ENCODE measurements around the gene VPS13D.

VPS13D gene

GRCh38 chr1:12501661-12502060, 271.8 kb downstream of the VPS13D start:
- peak; percentile 22 for DNase-seq
- in situ Hi-C loops (cut with HindIII; ENCODE audit: low pct_ligation_motif_present, low pct_unique_long_range_greater_than_20kb, low sequenced_read_pairs): no loop called here

- in situ Hi-C loops (cut with HindIII; ENCODE audit: low pct_ligation_motif_present, low pct_unique_long_range_greater_than_20kb, low sequenced_read_pairs): no loop called here
- no peak for DNase-seq
These were observed 272.7 kb downstream of the VPS13D start for GRCh38 chr1:12502336-12503109.

GRCh38 chr1:12503709-12504108, 273.9 kb downstream of the VPS13D start:
- in situ Hi-C loops (cut with HindIII; ENCODE audit: low pct_ligation_motif_present, low pct_unique_long_range_greater_than_20kb, low sequenced_read_pairs): no loop called here
- DNase-seq: no peak

- in situ Hi-C loops (cut with HindIII; ENCODE audit: low pct_ligation_motif_present, low pct_unique_long_range_greater_than_20kb, low sequenced_read_pairs): no loop called here
- DNase-seq: no peak
These were observed 274.8 kb downstream of the VPS13D start for GRCh38 chr1:12504601-12505000.

- DNase-seq: no peak
- in situ Hi-C loops (cut with HindIII; ENCODE audit: low pct_ligation_motif_present, low pct_unique_long_range_greater_than_20kb, low sequenced_read_pairs): no loop called here
These were observed 275.4 kb downstream of the VPS13D start for GRCh38 chr1:12505231-12505630.

- DNase-seq: no peak
- in situ Hi-C loops (cut with HindIII; ENCODE audit: low pct_ligation_motif_present, low pct_unique_long_range_greater_than_20kb, low sequenced_read_pairs): no loop called here
These were observed 275.9 kb downstream of the VPS13D start for GRCh38 chr1:12505639-12506280.

- in situ Hi-C loops (cut with HindIII; ENCODE audit: low pct_ligation_motif_present, low pct_unique_long_range_greater_than_20kb, low sequenced_read_pairs): no loop called here
These were observed 276.8 kb downstream of the VPS13D start for GRCh38 chr1:12506281-12507280.

GRCh38 chr1:12507631-12508030, 277.8 kb downstream of the VPS13D start:
- DNase-seq: no peak
- in situ Hi-C loops (cut with HindIII; ENCODE audit: low pct_ligation_motif_present, low pct_unique_long_range_greater_than_20kb, low sequenced_read_pairs): no loop called here

More at GRCh38 chr1:12506281-12507280, 276.8 kb downstream of the VPS13D start:
- DNase-seq: no peak

GRCh38 chr1:12508849-12509248, 279.0 kb downstream of the VPS13D start:
- no peak for DNase-seq
- in situ Hi-C loops (cut with HindIII; ENCODE audit: low pct_ligation_motif_present, low pct_unique_long_range_greater_than_20kb, low sequenced_read_pairs): no loop called here

GRCh38 chr1:12511128-12511484, 281.3 kb downstream of the VPS13D start:
- DNase-seq: no peak
- in situ Hi-C loops (cut with HindIII; ENCODE audit: low pct_ligation_motif_present, low pct_unique_long_range_greater_than_20kb, low sequenced_read_pairs): no loop called here

- in situ Hi-C loops (cut with HindIII; ENCODE audit: low pct_ligation_motif_present, low pct_unique_long_range_greater_than_20kb, low sequenced_read_pairs): no loop called here
- no peak for DNase-seq
These were observed 282.0 kb downstream of the VPS13D start for GRCh38 chr1:12511516-12512468.

- in situ Hi-C loops (cut with HindIII; ENCODE audit: low pct_ligation_motif_present, low pct_unique_long_range_greater_than_20kb, low sequenced_read_pairs): no loop called here
- no peak for DNase-seq
These were observed 283.4 kb downstream of the VPS13D start for GRCh38 chr1:12513181-12513580.

GRCh38 chr1:12514590-12514989, 284.8 kb downstream of the VPS13D start:
- no peak for DNase-seq
- in situ Hi-C loops (cut with HindIII; ENCODE audit: low pct_ligation_motif_present, low pct_unique_long_range_greater_than_20kb, low sequenced_read_pairs): no loop called here

- DNase-seq: no peak
- in situ Hi-C loops (cut with HindIII; ENCODE audit: low pct_ligation_motif_present, low pct_unique_long_range_greater_than_20kb, low sequenced_read_pairs): no loop called here
These were observed 285.4 kb downstream of the VPS13D start for GRCh38 chr1:12515234-12515633.

GRCh38 chr1:12516741-12517140, 286.9 kb downstream of the VPS13D start:
- no peak for DNase-seq
- in situ Hi-C loops (cut with HindIII; ENCODE audit: low pct_ligation_motif_present, low pct_unique_long_range_greater_than_20kb, low sequenced_read_pairs): no loop called here

GRCh38 chr1:12518931-12519692, 289.3 kb downstream of the VPS13D start:
- no peak for DNase-seq
- in situ Hi-C loops (cut with HindIII; ENCODE audit: low pct_ligation_motif_present, low pct_unique_long_range_greater_than_20kb, low sequenced_read_pairs): no loop called here

GRCh38 chr1:12519693-12520364, 290.0 kb downstream of the VPS13D start:
- DNase-seq: no peak
- in situ Hi-C loops (cut with HindIII; ENCODE audit: low pct_ligation_motif_present, low pct_unique_long_range_greater_than_20kb, low sequenced_read_pairs): no loop called here
